AG09319 (cell line): ENCODE results near the gene MT2A.

ENCODE experiments used
- DNase-seq: peaks from one replicate; pipeline ENCODE4 v3.0.0-alpha.2; 2010; ENCODE audit warnings: low read depth; ENCODE audit errors: extremely low read depth
- CTCF ChIP-seq: IDR thresholded peaks from 2 replicates; pipeline ENCODE4 v1.5.1; 2011; ENCODE audit warnings: low read depth, mild to moderate bottlenecking, inconsistent platforms, low read length, moderate library complexity

Gene MT2A

GRCh38 chr16:56631197-56631596 is 22.8 kb downstream of the MT2A start:
- no peak for DNase-seq
- TF ChIP-seq CTCF, result no peak

GRCh38 chr16:56631832-56632155 is 23.4 kb downstream of the MT2A start:
- DNase-seq, result no peak
- no peak for TF ChIP-seq CTCF

- no peak for DNase-seq
- TF ChIP-seq CTCF, result no peak
Observed at GRCh38 chr16:56632156-56632847, 23.9 kb downstream of the MT2A start, which contains the start of gene MT1M. Gene MT1M, plus strand, starts transcription at chr16:56632659. Its CDS starts 73 bp downstream, at chr16:56632732.

DNA sequence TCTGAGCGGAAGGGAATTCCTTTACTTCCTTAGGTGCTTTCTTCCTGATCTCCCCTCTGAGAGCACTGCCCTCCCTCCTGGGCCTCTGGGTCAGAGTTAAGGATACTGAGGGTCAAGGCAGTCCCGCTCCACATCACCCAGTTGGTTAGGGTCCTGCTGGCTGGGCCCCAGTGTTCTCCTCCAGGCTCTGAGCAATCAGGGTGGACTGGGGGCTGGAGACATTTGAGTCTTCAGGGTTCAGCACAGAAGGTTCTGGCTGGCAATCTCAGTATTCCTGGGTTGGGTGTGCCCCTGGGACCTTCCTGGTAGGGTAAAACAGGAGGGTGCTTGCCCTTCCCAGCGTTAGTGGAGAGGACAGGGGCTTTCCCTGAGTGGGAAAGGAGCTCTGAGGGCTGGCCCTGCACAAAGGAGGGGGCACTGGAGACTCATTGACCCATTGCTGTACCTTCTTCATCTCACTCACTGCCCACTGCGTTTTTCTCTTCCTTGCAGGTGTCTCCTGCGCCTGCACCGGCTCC is 24.5 kb downstream of the MT2A start:
- TF ChIP-seq CTCF, result no peak

DNA sequence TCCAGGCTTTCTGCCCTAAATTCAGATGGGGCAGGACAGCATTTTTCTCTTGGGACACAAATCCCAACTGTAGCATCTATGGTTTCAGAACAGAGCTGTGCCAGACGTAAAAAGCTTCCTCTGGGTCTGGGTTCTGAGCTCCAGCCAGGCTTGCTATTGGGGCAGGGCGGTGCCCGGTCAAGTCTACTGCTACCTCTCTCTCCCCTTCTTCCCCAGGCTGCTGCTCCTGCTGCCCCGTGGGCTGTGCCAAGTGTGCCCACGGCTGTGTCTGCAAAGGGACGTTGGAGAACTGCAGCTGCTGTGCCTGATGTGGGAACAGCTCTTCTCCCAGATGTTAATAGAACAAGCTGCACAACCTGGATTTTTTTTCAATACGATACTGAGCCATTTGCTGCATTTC is 25.2 kb downstream of the MT2A start:
- no peak for DNase-seq
- TF ChIP-seq CTCF, result no peak

More for the DNA sequence above, 24.5 kb downstream of the MT2A start:
- no peak for DNase-seq

GRCh38 chr16:56634715-56635440 is 26.5 kb downstream of the MT2A start:
- DNase-seq, result no peak
- no peak for TF ChIP-seq CTCF

GRCh38 chr16:56635441-56635967 is 27.1 kb downstream of the MT2A start:
- no peak for TF ChIP-seq CTCF
- no peak for DNase-seq
